NCI-H2081 treated with DMSO at 0.1 percent for 48 hours (cell line): ENCODE results near the gene ZBTB42.
A peak's percentile ranks its signal among the peaks of the same experiment; 100 is the strongest.

Experiments
- DNase-seq: peaks from one replicate; lab custom pipeline; 2025; lab: John Stamatoyannopoulos, UW

The ZBTB42 gene

GRCh38 chr14:104782808-104783139 is 18.1 kb upstream of the ZBTB42 start:
- DNase-seq = no peak

GRCh38 chr14:104783484-104784217 is 17.2 kb upstream of the ZBTB42 start:
- no peak for DNase-seq

- no peak for DNase-seq
These were observed 16.7 kb upstream of the ZBTB42 start for GRCh38 chr14:104784218-104784568.

GRCh38 chr14:104784846-104785707 is 15.8 kb upstream of the ZBTB42 start:
- peak; percentile 14 for DNase-seq

GRCh38 chr14:104785708-104786080 is 15.2 kb upstream of the ZBTB42 start:
- DNase-seq = no peak

- no peak for DNase-seq
These were observed 14.8 kb upstream of the ZBTB42 start for GRCh38 chr14:104786091-104786586.

- DNase-seq = no peak
These were observed 13.9 kb upstream of the ZBTB42 start for GRCh38 chr14:104786726-104787675.

- DNase-seq = no peak
These were observed 13.2 kb upstream of the ZBTB42 start for GRCh38 chr14:104787736-104788135.

- peak; percentile 76 for DNase-seq
These were observed 12.6 kb upstream of the ZBTB42 start for GRCh38 chr14:104788161-104788818.

GRCh38 chr14:104788873-104789663 is 11.8 kb upstream of the ZBTB42 start:
- no peak for DNase-seq

GRCh38 chr14:104789752-104790743 is 10.9 kb upstream of the ZBTB42 start:
- DNase-seq = no peak

GRCh38 chr14:104791425-104791824 is 9.5 kb upstream of the ZBTB42 start:
- DNase-seq = no peak

- no peak for DNase-seq
These were observed 8.6 kb upstream of the ZBTB42 start for GRCh38 chr14:104792101-104792884.

- no peak for DNase-seq
These were observed 7.8 kb upstream of the ZBTB42 start for GRCh38 chr14:104792945-104793702.

- no peak for DNase-seq
These were observed 7.3 kb upstream of the ZBTB42 start for GRCh38 chr14:104793703-104793959.

GRCh38 chr14:104794099-104794498 is 6.8 kb upstream of the ZBTB42 start:
- no peak for DNase-seq

GRCh38 chr14:104794631-104794992 is 6.3 kb upstream of the ZBTB42 start:
- no peak for DNase-seq

- DNase-seq = no peak
These were observed 5.7 kb upstream of the ZBTB42 start, which contains the start of gene AKT1 for GRCh38 chr14:104794993-104795780. Gene AKT1 (minus strand): TSS chr14:104795748. CDS start chr14:104792643, 3,105 bp downstream.
